ENCODE measurements around the gene PAMR1. TPM values are rescaled to one million over a fixed set of nuclear protein-coding genes. Genes with fewer than 3 reads are reported as not detected.

The PAMR1 gene
- total and polyA plus RNA-seq, 2 of the 8 experiments (the other 6 are each of a cell fraction or from before 2014, with no cell fraction given): 3.0 to 6.9 TPM

GRCh38 chr11:35477901-35478300 lies 47.5 kb downstream of the PAMR1 start (continued):
- no peak for TF ChIP-seq CTCF (IDR thresholded peaks at IDR 0.05; ENCODE audit: control extremely low read depth in 1 of 3, insufficient read depth in 1 of 3, low read depth in 1 of 3, low read length in 3 of 3)
- TF ChIP-seq BRCA1 (IDR thresholded peaks at IDR 0.05; ENCODE audit: low read depth, low read length): no peak
- no peak for TF ChIP-seq HDAC2 (IDR thresholded peaks at IDR 0.05; ENCODE audit: borderline replicate concordance in 1 of 2, low read depth in 2 of 2, low read length in 2 of 2)
- TF ChIP-seq SP2 (IDR thresholded peaks at IDR 0.05; ENCODE audit: low read length): no peak
- no peak for TF ChIP-seq CHD1 (IDR thresholded peaks at IDR 0.05; ENCODE audit: low read depth, low read length)
- no peak for TF ChIP-seq ZNF274 (IDR thresholded peaks at IDR 0.05; ENCODE audit: borderline replicate concordance, extremely low read depth, low read length)

Data from H1 (cell line).